Coronary artery (tissue), 2 donors: ENCODE results near the gene CRHBP.

ENCODE experiments used
- DNase-seq: peaks from one replicate; pipeline ENCODE4 v3.0.0-alpha.2; 2017; ENCODE audit warnings: low spot score
- H3K27ac ChIP-seq, 2 donors: fragments of 200-600 bp; sonication (generic); one replicate each; pipeline ENCODE4 v1.5.1; 2016 to 2019
- H3K4me3 ChIP-seq: fragments of 200-600 bp; sonication (generic); 2 replicates; pipeline ENCODE4 v1.5.1; 2016; ENCODE audit warnings: mild to moderate bottlenecking, moderate library complexity
- TF ChIP-seq, protein P1 (sequence below): fragments of 200-600 bp; sonication (generic); IDR thresholded peaks from one replicate; pipeline ENCODE4 v1.5.1; 2019; ENCODE audit warnings: antibody characterized with exemption

CRHBP gene

DNA sequence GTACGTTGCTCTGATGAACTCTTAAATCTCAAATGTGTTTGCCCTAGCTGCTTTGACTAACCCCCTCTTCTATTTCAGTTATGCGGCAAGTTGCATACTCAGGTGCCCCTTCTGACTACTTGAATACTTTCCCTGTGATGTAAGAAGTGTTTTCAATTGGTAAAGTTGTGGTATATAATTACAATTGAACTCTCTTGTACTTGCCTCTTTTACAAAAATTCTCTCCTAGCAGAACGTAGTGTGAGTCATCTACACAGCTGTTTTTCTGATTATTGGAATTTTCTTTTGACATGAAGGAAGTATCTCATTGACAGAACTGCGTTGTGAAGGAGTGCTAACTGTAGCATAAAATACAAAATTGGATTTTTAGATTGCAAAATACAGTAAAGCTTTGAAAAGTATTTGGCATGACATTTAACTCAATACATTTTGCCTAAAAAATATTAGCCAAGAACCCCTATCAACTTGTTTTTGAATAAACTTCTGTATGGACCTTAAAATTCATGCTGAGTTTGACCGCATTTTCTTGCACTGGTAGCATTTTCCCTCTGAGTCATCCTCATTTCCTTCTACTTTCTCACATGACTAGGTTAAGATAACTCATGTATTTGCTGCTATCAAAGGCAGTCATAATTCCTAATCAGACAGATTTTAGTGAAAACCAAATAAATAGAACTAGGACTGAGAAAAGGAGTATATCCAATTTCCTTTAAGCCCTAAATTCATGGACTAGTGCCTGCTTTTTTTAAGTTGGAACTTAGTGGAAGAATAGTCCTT lies 6.3 kb downstream of the CRHBP start:
- H3K4me3 ChIP-seq, result no peak overlapping the region
- TF ChIP-seq, protein P1, sequence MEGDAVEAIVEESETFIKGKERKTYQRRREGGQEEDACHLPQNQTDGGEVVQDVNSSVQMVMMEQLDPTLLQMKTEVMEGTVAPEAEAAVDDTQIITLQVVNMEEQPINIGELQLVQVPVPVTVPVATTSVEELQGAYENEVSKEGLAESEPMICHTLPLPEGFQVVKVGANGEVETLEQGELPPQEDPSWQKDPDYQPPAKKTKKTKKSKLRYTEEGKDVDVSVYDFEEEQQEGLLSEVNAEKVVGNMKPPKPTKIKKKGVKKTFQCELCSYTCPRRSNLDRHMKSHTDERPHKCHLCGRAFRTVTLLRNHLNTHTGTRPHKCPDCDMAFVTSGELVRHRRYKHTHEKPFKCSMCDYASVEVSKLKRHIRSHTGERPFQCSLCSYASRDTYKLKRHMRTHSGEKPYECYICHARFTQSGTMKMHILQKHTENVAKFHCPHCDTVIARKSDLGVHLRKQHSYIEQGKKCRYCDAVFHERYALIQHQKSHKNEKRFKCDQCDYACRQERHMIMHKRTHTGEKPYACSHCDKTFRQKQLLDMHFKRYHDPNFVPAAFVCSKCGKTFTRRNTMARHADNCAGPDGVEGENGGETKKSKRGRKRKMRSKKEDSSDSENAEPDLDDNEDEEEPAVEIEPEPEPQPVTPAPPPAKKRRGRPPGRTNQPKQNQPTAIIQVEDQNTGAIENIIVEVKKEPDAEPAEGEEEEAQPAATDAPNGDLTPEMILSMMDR, result no peak

DNA sequence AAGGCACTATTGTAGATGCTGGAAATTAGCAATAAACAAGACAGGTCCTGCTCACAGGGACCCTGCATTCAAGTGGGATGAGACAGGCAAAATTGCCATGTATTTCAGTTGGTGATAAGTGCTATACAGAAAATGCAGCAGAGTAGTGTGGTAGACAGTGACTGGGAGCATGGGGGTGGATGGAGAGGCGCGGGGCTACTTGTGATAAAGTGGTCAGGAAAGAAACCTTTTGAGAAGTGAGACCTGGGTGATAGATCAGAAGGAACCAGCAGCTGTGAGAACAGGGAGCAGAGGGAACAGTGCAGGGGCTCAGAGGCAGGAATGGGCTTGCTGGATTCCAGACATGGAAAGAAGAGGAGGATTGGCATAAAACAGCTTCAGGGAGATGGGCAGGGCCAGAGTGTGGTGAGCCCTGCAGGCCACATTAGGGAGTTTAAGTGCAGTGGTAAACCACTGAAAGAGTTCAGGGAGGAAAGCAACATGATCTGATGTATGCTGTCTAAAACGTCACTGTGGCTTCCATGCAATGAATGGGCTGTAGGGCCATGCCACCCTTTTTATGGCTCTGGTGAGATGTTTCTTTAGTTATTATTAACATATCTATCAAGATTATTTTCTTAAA lies 7.3 kb downstream of the CRHBP start:
- TF ChIP-seq, protein P1, result no peak

More for the DNA sequence above, 6.3 kb downstream of the CRHBP start:
- peak overlapping the region in 1 of 2 donors; percentile 20 for H3K27ac ChIP-seq
- no peak for DNase-seq

DNA sequence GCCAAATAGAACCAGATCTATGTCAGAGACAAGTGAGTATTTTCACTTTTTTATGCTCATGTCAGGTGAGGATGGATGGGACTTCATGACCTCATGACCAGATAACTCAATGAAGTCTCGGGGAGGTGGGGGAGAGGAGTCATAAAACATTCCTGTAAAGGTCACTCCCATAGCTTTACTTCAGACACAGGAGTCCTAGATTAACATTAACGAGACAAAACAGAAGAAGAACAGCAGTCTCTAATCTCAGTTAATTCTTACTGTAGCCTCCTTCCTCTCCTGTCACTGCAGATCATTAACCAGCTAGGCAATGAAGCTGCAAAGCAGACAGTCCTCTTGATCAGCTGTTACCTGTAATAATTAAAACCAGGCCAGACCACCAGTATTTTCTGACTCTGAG lies 11.2 kb downstream of the CRHBP start:
- Histone ChIP-seq H3K27ac (no peak overlapping the region), H3K4me3 (no peak overlapping the region)
- TF ChIP-seq, protein P1, result no peak
- no peak for DNase-seq

More for the DNA sequence above, 7.3 kb downstream of the CRHBP start:
- peak overlapping the region in 1 of 2 donors; percentile 3 for H3K27ac ChIP-seq
- H3K4me3 ChIP-seq, result no peak overlapping the region
- DNase-seq, result no peak

DNA sequence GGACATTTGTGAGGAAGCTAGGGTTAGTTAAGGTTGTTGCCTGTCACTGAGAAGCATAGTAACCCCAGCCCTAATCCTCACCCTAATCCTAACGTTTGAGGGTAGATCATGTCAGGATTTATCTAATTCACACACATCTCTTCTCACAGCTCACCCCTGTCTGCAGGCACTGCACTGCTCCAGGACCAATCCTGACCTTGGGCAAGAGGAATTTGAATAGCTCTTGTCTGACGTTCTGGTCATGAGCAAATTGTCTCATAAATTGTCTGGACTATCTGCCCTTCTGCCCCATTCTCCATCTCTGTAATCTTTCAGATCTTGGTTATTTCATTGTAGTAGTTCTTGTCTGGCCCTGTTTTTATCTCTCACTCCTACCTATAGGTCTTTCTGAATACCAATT lies 18.7 kb downstream of the CRHBP start:
- no peak for DNase-seq
- H3K4me3 ChIP-seq, result no peak overlapping the region
- TF ChIP-seq, protein P1, result no peak

DNA sequence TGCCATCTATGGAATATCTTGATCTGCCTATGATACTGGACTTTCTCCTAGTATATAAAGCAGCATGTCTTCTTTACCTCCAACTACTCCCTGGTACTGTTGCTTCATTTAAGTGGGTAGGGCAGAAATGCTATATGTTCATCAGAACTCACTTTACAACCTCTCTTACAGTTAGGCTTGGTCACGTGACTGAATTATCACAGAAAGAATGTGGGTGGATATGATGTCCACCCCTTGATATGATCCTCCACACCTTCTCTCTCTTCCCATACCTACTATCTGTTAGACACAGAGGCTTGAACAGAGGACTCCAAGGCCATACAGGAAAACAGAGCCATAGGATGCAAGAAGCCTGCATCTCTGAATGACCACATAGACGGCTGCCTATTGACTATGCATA lies 19.8 kb downstream of the CRHBP start:
- Histone ChIP-seq H3K4me3 (no peak overlapping the region), H3K27ac (no peak overlapping the region)
- TF ChIP-seq, protein P1, result no peak
- no peak for DNase-seq

More for the DNA sequence above, 18.7 kb downstream of the CRHBP start:
- H3K27ac ChIP-seq, result no peak overlapping the region

DNA sequence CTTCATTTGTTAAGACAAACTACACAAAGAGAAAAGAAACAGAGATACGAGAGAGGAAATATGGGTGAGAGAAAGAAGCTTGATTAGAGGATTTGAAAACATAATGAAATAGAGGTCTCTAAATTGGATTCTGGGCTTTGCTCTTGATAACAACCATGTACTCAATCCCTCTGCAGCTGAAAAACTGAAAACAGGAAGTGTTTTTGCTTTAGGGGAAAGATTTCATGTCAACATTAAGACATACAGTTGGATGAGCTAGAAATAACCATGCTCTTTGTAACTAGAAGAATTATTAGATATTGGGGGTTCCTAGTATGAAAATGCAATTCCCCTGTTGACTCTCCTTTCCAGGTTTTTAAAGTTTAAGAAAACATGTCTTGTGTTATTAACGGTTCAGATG lies 21.9 kb downstream of the CRHBP start:
- no peak overlapping the region for H3K27ac ChIP-seq
- H3K4me3 ChIP-seq, result no peak overlapping the region
- no peak for DNase-seq
- TF ChIP-seq, protein P1, result no peak

DNA sequence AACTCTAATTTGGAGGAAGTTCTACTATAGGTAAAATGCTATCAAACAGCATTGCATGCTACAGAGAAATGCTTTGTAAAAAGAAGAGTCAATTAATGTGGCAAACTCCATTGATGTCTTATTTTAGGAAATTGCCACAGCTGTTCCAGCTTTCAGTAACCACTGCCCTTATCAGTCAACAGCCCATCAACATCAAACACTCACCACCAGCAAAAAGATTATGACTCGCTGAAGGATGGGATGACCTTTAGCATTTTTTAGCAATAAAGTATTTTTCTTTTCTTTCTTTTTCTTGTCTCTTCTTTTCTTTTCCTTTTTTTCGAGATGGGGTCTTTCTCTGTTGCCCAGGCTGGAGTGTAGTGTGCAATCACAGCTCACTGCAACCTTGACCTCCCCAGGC lies 26.0 kb downstream of the CRHBP start:
- no peak for DNase-seq
- no peak overlapping the region for H3K4me3 ChIP-seq
- TF ChIP-seq, protein P1, result no peak

More for the DNA sequence above, 26.0 kb downstream of the CRHBP start:
- no peak overlapping the region for H3K27ac ChIP-seq
